Endothelial cell of umbilical vein (primary cell): ENCODE results near the gene DPP10. TPM values are rescaled to one million over a fixed set of nuclear protein-coding genes. Genes with fewer than 3 reads are reported as not detected.

Experiments
- BruUV-seq: library from RNA; stranded (reverse); fragments of 400-500 nt; replicated peaks from 2 replicates; lab custom pipeline; 2021; lab: Mats Ljungman, UMichigan
- CTCF ChIA-PET: fragments of 300-600, 350-600 bp; sonication (Branson Sonifier 250); formaldehyde crosslinking; loops from one replicate; lab custom pipeline; 2021; ENCODE audit warnings: antibody characterized with exemption, inconsistent platforms; lab: Charles Lee
- POLR2A ChIA-PET: fragments of 300-600, 350-600 bp; sonication (Branson Sonifier 250); formaldehyde crosslinking; loops from one replicate; lab custom pipeline; 2021; ENCODE audit warnings: antibody characterized with exemption, inconsistent platforms; lab: Charles Lee
- DNase-seq: peaks from one replicate; pipeline ENCODE4 v3.0.0-alpha.2; 2011; ENCODE audit warnings: low read depth, low spot score
- FAIRE-seq: peaks from 2 replicates; lab custom pipeline; 2011; peaks lifted over from hg19 to GRCh38; lab: Jason Lieb, UNC
- H2AFZ ChIP-seq: 2 replicates; pipeline ENCODE4 v1.6.0; 2012; ENCODE audit warnings: low read depth, low read length, control low read depth, inconsistent platforms
- H3K27ac ChIP-seq: 2 replicates; pipeline ENCODE4 v1.5.1; 2011; ENCODE audit warnings: low read depth, mild to moderate bottlenecking, control low read depth, low read length, moderate library complexity; ENCODE audit not compliant: insufficient read depth
- H3K27me3 ChIP-seq, 2 experiments: 2 replicates each; pipeline versions ENCODE4 v1.6.0 to v1.6.1; 2011; ENCODE audit warnings: low read length in 2 of 2, mixed read lengths in 1 of 2; ENCODE audit not compliant: control insufficient read depth in 2 of 2, insufficient read depth in 2 of 2
- H3K36me3 ChIP-seq, 2 experiments: 2 replicates in 1 of 2; 3 replicates in 1 of 2; pipeline ENCODE4 v1.5.1; 2011; ENCODE audit warnings: low read length in 2 of 2, mild to moderate bottlenecking in 1 of 2, moderate library complexity in 1 of 2; ENCODE audit not compliant: control insufficient read depth in 2 of 2, insufficient read depth in 2 of 2; ENCODE audit errors: extremely low read depth in 1 of 2
- H3K4me1 ChIP-seq: 3 replicates; pipeline ENCODE4 v1.5.1; 2011; ENCODE audit warnings: mild to moderate bottlenecking, low read length; ENCODE audit not compliant: control insufficient read depth, insufficient read depth; ENCODE audit errors: extremely low read depth
- H3K4me2 ChIP-seq: 2 replicates; pipeline ENCODE4 v1.6.1; 2011; ENCODE audit warnings: low read length, control low read depth, mixed read lengths; ENCODE audit not compliant: insufficient read depth
- H3K4me3 ChIP-seq, 3 experiments: fragments of 200-600 bp in 1 of 3; sonication (generic), shearing (Covaris generic) in 1 of 3; replicated peaks in 1 of 3; 2 replicates each; pipeline ENCODE4 v1.5.1; 2011 to 2016; ENCODE audit warnings: control low read depth in 3 of 3, low read length in 3 of 3, mild to moderate bottlenecking in 2 of 3, inconsistent platforms in 1 of 3, low read depth in 1 of 3, moderate library complexity in 1 of 3; ENCODE audit not compliant: insufficient read depth in 1 of 3
- H3K79me2 ChIP-seq: 2 replicates; pipeline ENCODE4 v1.6.0; 2012; ENCODE audit warnings: low read length, inconsistent platforms; ENCODE audit not compliant: control insufficient read depth, insufficient read depth
- H3K9ac ChIP-seq: replicated peaks from 2 replicates; pipeline ENCODE3; 2011; ENCODE audit warnings: low read length, control low read depth; ENCODE audit not compliant: insufficient read depth; ENCODE audit errors: extremely low read depth
- H3K9me1 ChIP-seq: replicated peaks from 3 replicates; pipeline ENCODE4 v1.6.0; 2011; ENCODE audit warnings: mild to moderate bottlenecking, low read length; ENCODE audit not compliant: control insufficient read depth, insufficient read depth; ENCODE audit errors: extremely low read depth
- H3K9me3 ChIP-seq: replicated peaks from 2 replicates; pipeline ENCODE4 v1.5.1; 2012; ENCODE audit warnings: low read length, inconsistent platforms; ENCODE audit not compliant: control insufficient read depth, insufficient read depth
- H4K20me1 ChIP-seq: replicated peaks from 2 replicates; pipeline ENCODE3; 2011; ENCODE audit warnings: mild to moderate bottlenecking, low read length; ENCODE audit not compliant: control insufficient read depth, insufficient read depth; ENCODE audit errors: extremely low read depth
- CTCF ChIP-seq, 2 donors: IDR thresholded peaks; 1 replicate in 1 of 2; 2 replicates in 1 of 2; pipeline ENCODE4 v1.5.1; 2011; ENCODE audit warnings: low read length in 2 of 2, mild to moderate bottlenecking in 2 of 2, moderate library complexity in 2 of 2, control low read depth in 1 of 2, inconsistent platforms in 1 of 2, low read depth in 1 of 2; ENCODE audit not compliant: insufficient read depth in 1 of 2; ENCODE audit errors: extremely low read depth in 1 of 2
- EZH2 ChIP-seq: IDR thresholded peaks from 2 replicates; pipeline ENCODE4 v1.6.1; 2012; ENCODE audit warnings: borderline replicate concordance, low read depth, mild to moderate bottlenecking, moderate library complexity, low read length, inconsistent platforms; ENCODE audit not compliant: severe bottlenecking
- FOS ChIP-seq: IDR thresholded peaks from 2 replicates; pipeline ENCODE4 v1.6.1; 2011; ENCODE audit warnings: mild to moderate bottlenecking, low read length, moderate library complexity, borderline replicate concordance; ENCODE audit not compliant: insufficient read depth
- GATA2 ChIP-seq: IDR thresholded peaks from 2 replicates; pipeline ENCODE4 v1.7.0; 2011; ENCODE audit warnings: low read depth, mild to moderate bottlenecking, moderate library complexity, mixed read lengths, low read length; ENCODE audit not compliant: insufficient read length, insufficient read depth
- JUN ChIP-seq: IDR thresholded peaks from 2 replicates; pipeline ENCODE4 v1.6.1; 2011; ENCODE audit warnings: borderline replicate concordance, low read depth; ENCODE audit not compliant: insufficient read length, insufficient read depth
- MAX ChIP-seq: IDR thresholded peaks from 2 replicates; pipeline ENCODE4 v1.6.1; 2011; ENCODE audit not compliant: insufficient read depth, insufficient read length
- MYC ChIP-seq: IDR thresholded peaks from one replicate; pipeline ENCODE4 v1.6.1; 2011; ENCODE audit warnings: mild to moderate bottlenecking, low read depth, low read length
- POLR2A ChIP-seq: IDR thresholded peaks from 2 replicates; pipeline ENCODE4 v1.6.1; 2012; ENCODE audit warnings: low read depth, mild to moderate bottlenecking, control low read depth, low read length
- POLR2AphosphoS5 ChIP-seq: IDR thresholded peaks from 2 replicates; pipeline ENCODE4 v1.6.1; 2012; ENCODE audit warnings: low read depth, mild to moderate bottlenecking, control low read depth, low read length, moderate library complexity; ENCODE audit not compliant: insufficient read depth
- dilution Hi-C: fragments of 300-500 bp; cut with MboI; formaldehyde crosslinking; loops from one replicate; pipeline ENCODE4 v1.15.0; 2019; ENCODE audit warnings: low sequenced_read_pairs; ENCODE audit not compliant: extremely low pct_ligation_motif_present
- intact Hi-C: fragments of 100-400 bp; cut with micrococcal nuclease; formaldehyde crosslinking; loops from one replicate; pipeline ENCODE4 v1.10.0; 2022
- polyA plus RNA-seq, 4 experiments: library from polyadenylated mRNA; depleted of rRNA in 3 of 4; stranded (reverse) in 3 of 4; unstranded in 1 of 4; fragments of >200 nt; gene quantifications; 2 replicates each; pipeline versions ENCODE4 v1.2.1 to v1.2.3, GENCODE V29; 2011 to 2012; ENCODE audit warnings: missing spikeins in 1 of 4
- total RNA-seq: library from RNA; stranded (reverse); gene quantifications from 2 replicates; pipeline ENCODE4 v1.2.3, GENCODE V29; 2021

Gene DPP10
- total and polyA plus RNA-seq, 2 donors (not counting 3 experiments of a cell fraction or from before 2014, with no cell fraction given) = not detected

- H3K79me2 ChIP-seq = no peaks in the 10 kb centered on the region
Observed at GRCh38 chr2:115654362-115654761, 1211.9 kb downstream of the DPP10 start.

More at GRCh38 chr2:115654362-115654761, 1211.9 kb downstream of the DPP10 start:
- Histone ChIP-seq H3K4me2 (no peak overlapping the region), H3K9ac (no peak overlapping the region), H3K27me3 (no peaks in the 10 kb centered on the region), H3K27ac (no peak overlapping the region), H3K9me1 (no peaks in the 10 kb centered on the region), H4K20me1 (no peaks in the 10 kb centered on the region), H3K4me1 (no peaks in the 10 kb centered on the region), H2AFZ (no peak overlapping the region), H3K9me3 (peaks cover 3% of the 10 kb centered on the region), H3K4me3 (no peak overlapping the region), H3K36me3 (no peaks in the 10 kb centered on the region)
- intact Hi-C loops = no loop called here
- dilution Hi-C loops = no loop called here
- CTCF ChIA-PET = no interaction called here
- no peak for FAIRE-seq
- no peak for TF ChIP-seq MYC
- no peak for TF ChIP-seq POLR2AphosphoS5
- TF ChIP-seq CTCF (IDR thresholded peaks at IDR 0.05; ENCODE audit: extremely low read depth in 1 of 2, insufficient read depth in 1 of 2, low read depth in 1 of 2, low read length in 2 of 2) = no peak
- TF ChIP-seq JUN = no peak
- TF ChIP-seq POLR2A = no peak
- no peak for TF ChIP-seq MAX
- no peak for TF ChIP-seq EZH2
- TF ChIP-seq GATA2 = no peak
- no peak for TF ChIP-seq FOS
- POLR2A ChIA-PET = no interaction called here
- BruUV-seq = no TSS peak
- DNase-seq = no peak
